HG02885 (cell line): ENCODE results near the gene ZBTB16.
"Not testable (repeated sequence)": the region's sequence is repeated elsewhere in the genome, so short reads cannot be mapped to it uniquely, and the experiment has no call there.

Experiments
- ATAC-seq: cut with Tn5 transposase; IDR thresholded peaks from one replicate; pipeline ENCODE4 v1.9.1; 2021; ENCODE audit warnings: mild to moderate bottlenecking; ENCODE audit not compliant: unreplicated experiment, poor library complexity

The ZBTB16 gene

GRCh38 chr11:114042234-114042633 is 17.3 kb upstream of the ZBTB16 start:
- no peak for ATAC-seq

GRCh38 chr11:114044042-114044871 is 15.3 kb upstream of the ZBTB16 start:
- ATAC-seq = no peak

GRCh38 chr11:114047327-114047726 is 12.2 kb upstream of the ZBTB16 start:
- ATAC-seq = no peak

- ATAC-seq = no peak
Measured at GRCh38 chr11:114049050-114049449, 10.5 kb upstream of the ZBTB16 start.

- ATAC-seq = not testable (repeated sequence)
Measured at GRCh38 chr11:114049766-114050165, 9.7 kb upstream of the ZBTB16 start.

GRCh38 chr11:114050258-114050927 is 9.1 kb upstream of the ZBTB16 start:
- no peak for ATAC-seq

GRCh38 chr11:114051558-114051957 is 8.0 kb upstream of the ZBTB16 start:
- ATAC-seq = no peak

- ATAC-seq = no peak
Measured at GRCh38 chr11:114052160-114052559, 7.4 kb upstream of the ZBTB16 start.

- no peak for ATAC-seq
Measured at GRCh38 chr11:114053406-114053805, 6.1 kb upstream of the ZBTB16 start.

- ATAC-seq = no peak
Measured at GRCh38 chr11:114054806-114055205, 4.7 kb upstream of the ZBTB16 start.

GRCh38 chr11:114056409-114056808 is 3.1 kb upstream of the ZBTB16 start:
- ATAC-seq = no peak

GRCh38 chr11:114057147-114057546 is 2.4 kb upstream of the ZBTB16 start:
- no peak for ATAC-seq

GRCh38 chr11:114057605-114058004 is 1.9 kb upstream of the ZBTB16 start:
- ATAC-seq = no peak

- no peak for ATAC-seq
Measured at GRCh38 chr11:114058026-114058706, 1.3 kb upstream of the ZBTB16 start.

GRCh38 chr11:114058871-114059277 is 637 bp upstream of the ZBTB16 start:
- ATAC-seq = no peak

- ATAC-seq = no peak
Measured at GRCh38 chr11:114059984-114060391, 477 bp downstream of the ZBTB16 start.

- ATAC-seq = no peak
Measured at GRCh38 chr11:114060392-114061047, 1.0 kb downstream of the ZBTB16 start.

- no peak for ATAC-seq
Measured at GRCh38 chr11:114061048-114061680, 1.7 kb downstream of the ZBTB16 start.

- ATAC-seq = no peak
Measured at GRCh38 chr11:114061681-114062049, 2.2 kb downstream of the ZBTB16 start.

- no peak for ATAC-seq
Measured at GRCh38 chr11:114062272-114062671, 2.8 kb downstream of the ZBTB16 start.
